ENCODE results near the gene TMEM79.
"Not testable (repeated sequence)": the region's sequence is repeated elsewhere in the genome, so short reads cannot be mapped to it uniquely, and the experiment has no call there.

GRCh38 chr1:156323179-156323578 is 39.1 kb downstream of the TMEM79 start:
- not testable (repeated sequence) for TF ChIP-seq EZH2 (IDR thresholded peaks at IDR 0.05; ENCODE audit: insufficient read depth, poor library complexity, severe bottlenecking); EZH2phosphoT487 (IDR thresholded peaks at IDR 0.05; ENCODE audit: insufficient read depth, low read depth)
